ENCODE measurements around the gene DEGS1. TPM values are rescaled to one million over a fixed set of nuclear protein-coding genes. Genes with fewer than 3 reads are reported as not detected.

DEGS1 gene
- total RNA-seq, 2 experiments from 2014 or later, result 32.3 to 33.8 TPM

GRCh38 chr1:224213438-224214119, 30.5 kb downstream of the DEGS1 start:
- TF ChIP-seq CTCF (IDR thresholded peaks at IDR 0.05), result no peak
- POLR2A ChIA-PET, result no interaction called here

GRCh38 chr1:224216382-224216781, 33.3 kb downstream of the DEGS1 start:
- Mint-ChIP-seq H3K4me1 (ENCODE audit: low read depth) (no peaks in the 10 kb centered on the region), H3K36me3 (ENCODE audit: low read depth) (no peaks in the 10 kb centered on the region), H3K27ac (no peak overlapping the region), H3K9me3 (no peaks in the 10 kb centered on the region), H3K4me3 (no peak overlapping the region), H3K27me3 (no peaks in the 10 kb centered on the region)
- DNase-seq (no peak), ATAC-seq (no peak)
- ChIA-PET POLR2A (no interaction called here), CTCF (no interaction called here)
- TF ChIP-seq CTCF (IDR thresholded peaks at IDR 0.05), result no peak
- intact Hi-C loops (cut with micrococcal nuclease), result no loop called here

More at GRCh38 chr1:224213438-224214119, 30.5 kb downstream of the DEGS1 start:
- no peak for ATAC-seq
- Mint-ChIP-seq H3K27me3 (no peaks in the 10 kb centered on the region), H3K27ac (no peak overlapping the region), H3K4me1 (ENCODE audit: low read depth) (no peaks in the 10 kb centered on the region), H3K9me3 (no peaks in the 10 kb centered on the region), H3K4me3 (no peak overlapping the region), H3K36me3 (ENCODE audit: low read depth) (no peaks in the 10 kb centered on the region)
- CTCF ChIA-PET, result no interaction called here
- intact Hi-C loops (cut with micrococcal nuclease), result no loop called here
- DNase-seq, result no peak

- DNase-seq, result no peak
- Mint-ChIP-seq H3K27ac (no peak overlapping the region), H3K4me3 (no peak overlapping the region), H3K36me3 (ENCODE audit: low read depth) (no peaks in the 10 kb centered on the region), H3K27me3 (no peaks in the 10 kb centered on the region), H3K4me1 (ENCODE audit: low read depth) (no peaks in the 10 kb centered on the region), H3K9me3 (no peaks in the 10 kb centered on the region)
- intact Hi-C loops (cut with micrococcal nuclease), result no loop called here
- ChIA-PET CTCF (no interaction called here), POLR2A (no interaction called here)
- no peak for ATAC-seq
- no peak for TF ChIP-seq CTCF (IDR thresholded peaks at IDR 0.05)
Measured at GRCh38 chr1:224217655-224218623, 34.9 kb downstream of the DEGS1 start.

GRCh38 chr1:224219011-224219611, 36.1 kb downstream of the DEGS1 start:
- H3K4me3 Mint-ChIP-seq, result no peak overlapping the region
- H3K9me3 Mint-ChIP-seq, result no peaks in the 10 kb centered on the region
- ChIA-PET CTCF (no interaction called here), POLR2A (interaction anchor here (0.6 kb wide), 1 partner anchor 373 kb away, joined by 3 read pairs; no protein-coding TSS in a partner anchor)
- no peaks in the 10 kb centered on the region for H3K36me3 Mint-ChIP-seq (ENCODE audit: low read depth)
- intact Hi-C loops (cut with micrococcal nuclease), result no loop called here
- H3K27ac Mint-ChIP-seq, result no peak overlapping the region
- no peaks in the 10 kb centered on the region for H3K4me1 Mint-ChIP-seq (ENCODE audit: low read depth)
- DNase-seq (no peak), ATAC-seq (no peak)
- TF ChIP-seq CTCF (IDR thresholded peaks at IDR 0.05), result no peak
- H3K27me3 Mint-ChIP-seq, result no peaks in the 10 kb centered on the region

Data from activated CD8-positive, alpha-beta T cell treated with anti-CD3 and anti-CD28 coated beads for 36 hours (primary cell).